MG63 (cell line): ENCODE results near the gene SLC1A4. TPM values are rescaled to one million over a fixed set of nuclear protein-coding genes. Genes with fewer than 3 reads are reported as not detected.
A peak's percentile ranks its signal among the peaks of the same experiment; 100 is the strongest.

ENCODE experiments used
- DNase-seq: peaks from one replicate; pipeline ENCODE4 v3.0.0-alpha.2; 2020
- H3K27me3 ChIP-seq: fragments of 250-450 bp; sonication (Bioruptor Pico); 2 replicates; pipeline ENCODE4 v1.5.1; 2020; ENCODE audit warnings: mild to moderate bottlenecking, moderate library complexity
- H3K36me3 ChIP-seq: fragments of 250-450 bp; sonication (Bioruptor Pico); 2 replicates; pipeline ENCODE4 v1.5.1; 2020; ENCODE audit warnings: mild to moderate bottlenecking, moderate library complexity
- H3K4me3 ChIP-seq: fragments of 250-450 bp; sonication (Bioruptor Pico); 2 replicates; pipeline ENCODE4 v1.5.1; 2020; ENCODE audit warnings: mild to moderate bottlenecking, moderate library complexity
- H3K9me3 ChIP-seq: fragments of 250-450 bp; sonication (Bioruptor Pico); 2 replicates; pipeline ENCODE4 v1.5.1; 2020; ENCODE audit warnings: mild to moderate bottlenecking, moderate library complexity
- total RNA-seq: library from RNA; depleted of rRNA; stranded (reverse); fragments of >200 nt; shearing (Covaris generic); gene quantifications from 2 replicates; pipeline ENCODE4 v1.2.3, GENCODE V29; 2014; ENCODE audit warnings: low replicate concordance; rRNA removed

Gene SLC1A4
- total RNA-seq, 1 experiment from 2014 or later, result 21.1 TPM

DNA sequence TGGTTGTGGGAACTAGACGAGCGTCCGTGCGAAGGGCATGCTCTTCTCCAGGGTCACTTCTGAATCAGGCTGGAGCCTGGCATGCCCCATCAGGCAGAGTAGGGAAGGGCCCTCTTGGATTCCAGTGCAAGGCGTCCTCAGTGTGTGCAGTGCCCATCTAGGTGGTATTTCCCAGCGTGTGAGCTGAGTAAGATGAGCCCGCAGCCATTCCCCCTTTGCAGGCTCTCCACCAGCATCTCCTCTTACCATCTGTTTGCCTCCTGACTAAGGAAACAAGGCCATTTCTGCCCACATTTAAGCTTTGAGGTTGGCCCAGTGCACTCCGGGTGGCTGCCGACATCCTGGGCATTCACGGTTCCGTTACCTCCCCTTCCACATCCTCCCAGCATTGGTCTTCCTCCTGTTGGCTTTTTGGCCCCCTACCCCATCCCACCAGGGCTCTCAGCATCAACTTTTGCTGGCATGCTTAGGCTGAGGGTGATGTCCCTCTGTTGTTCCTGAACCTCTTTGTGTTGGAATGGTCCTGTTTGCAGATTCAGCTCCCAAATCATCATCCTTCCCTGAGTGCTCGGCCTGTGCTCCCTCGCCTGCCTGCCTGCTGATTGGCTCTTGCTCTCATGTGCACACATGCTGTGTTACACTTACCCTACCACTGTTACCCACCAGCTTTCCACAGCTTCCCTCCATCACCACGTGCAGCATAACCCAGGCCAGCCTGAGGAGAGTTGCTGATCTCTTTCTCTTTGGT, 78.8 kb downstream of the SLC1A4 start:
- H3K27me3 ChIP-seq, result no peaks in the 10 kb centered on the region
- no peak overlapping the region for H3K4me3 ChIP-seq
- peaks cover 34% of the 10 kb centered on the region for H3K36me3 ChIP-seq
- DNase-seq, result no peak
- no peaks in the 10 kb centered on the region for H3K9me3 ChIP-seq

- no peak for DNase-seq
- Histone ChIP-seq H3K27me3 (no peaks in the 10 kb centered on the region), H3K9me3 (no peaks in the 10 kb centered on the region), H3K4me3 (no peak overlapping the region), H3K36me3 (peaks cover 44% of the 10 kb centered on the region)
Observed at GRCh38 chr2:65069439-65069824, 80.2 kb downstream of the SLC1A4 start.

DNA sequence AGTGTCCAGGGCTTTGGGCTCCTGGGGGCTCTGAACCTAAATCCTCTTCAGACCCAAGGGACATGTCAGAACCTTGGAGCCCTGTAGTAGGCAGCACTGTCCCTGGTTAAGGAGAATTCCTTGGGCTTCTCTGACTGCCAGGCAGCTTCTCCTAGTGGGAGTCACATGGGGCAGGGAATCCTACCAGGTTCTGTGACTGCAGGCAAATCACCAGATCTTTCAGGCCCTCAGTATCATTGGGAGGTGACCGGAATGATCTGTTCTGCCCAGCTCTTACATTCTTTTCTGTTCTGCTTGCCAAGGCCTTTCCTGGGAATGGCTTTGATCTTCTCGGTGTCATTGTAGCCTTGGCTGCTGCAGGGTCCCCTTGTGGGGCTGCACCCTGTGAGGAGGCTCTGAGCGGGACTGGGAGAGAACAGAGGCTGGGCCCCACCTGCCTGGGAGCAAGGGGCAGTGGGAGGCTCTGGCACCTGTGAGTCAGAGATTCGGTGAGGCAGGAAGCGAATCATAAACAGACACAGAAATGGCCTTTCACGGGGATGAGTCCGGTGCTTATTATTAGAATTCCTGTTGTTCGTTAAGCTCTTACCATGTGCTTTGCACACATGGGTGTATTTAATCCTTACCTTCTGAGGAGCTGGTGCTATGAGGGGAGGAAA, 81.1 kb downstream of the SLC1A4 start:
- no peak overlapping the region for H3K4me3 ChIP-seq
- no peaks in the 10 kb centered on the region for H3K27me3 ChIP-seq
- no peaks in the 10 kb centered on the region for H3K9me3 ChIP-seq
- peaks cover 47% of the 10 kb centered on the region for H3K36me3 ChIP-seq
- DNase-seq, result peak; percentile 60

DNA sequence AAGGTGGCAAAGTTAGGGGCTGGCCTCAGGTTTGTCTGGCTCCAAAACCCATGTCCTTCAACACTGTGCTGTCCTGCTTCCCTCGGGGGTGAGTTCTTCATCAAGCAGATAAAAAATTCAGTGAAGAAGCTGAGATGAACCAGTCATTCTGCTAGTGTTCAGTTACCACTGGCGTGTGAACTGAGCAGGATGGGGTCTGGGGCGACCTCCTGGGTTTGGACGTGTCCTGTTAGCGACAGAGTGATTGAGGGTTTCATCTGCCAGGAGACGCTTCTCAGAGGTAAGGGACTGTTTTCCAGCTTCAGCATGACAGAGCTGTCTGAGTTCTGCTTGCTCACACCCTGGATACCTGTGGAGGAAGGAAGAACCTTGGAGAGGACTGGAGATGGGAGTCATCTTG, 81.7 kb downstream of the SLC1A4 start:
- Histone ChIP-seq H3K27me3 (no peaks in the 10 kb centered on the region), H3K4me3 (no peak overlapping the region), H3K9me3 (no peaks in the 10 kb centered on the region), H3K36me3 (peaks cover 47% of the 10 kb centered on the region)
- no peak for DNase-seq

- H3K36me3 ChIP-seq, result peaks cover 47% of the 10 kb centered on the region
- DNase-seq, result no peak
- no peak overlapping the region for H3K4me3 ChIP-seq
- H3K9me3 ChIP-seq, result no peaks in the 10 kb centered on the region
- H3K27me3 ChIP-seq, result no peaks in the 10 kb centered on the region
Observed at GRCh38 chr2:65071499-65072180, 82.4 kb downstream of the SLC1A4 start.

GRCh38 chr2:65072181-65072970, 83.2 kb downstream of the SLC1A4 start:
- H3K27me3 ChIP-seq, result no peaks in the 10 kb centered on the region
- DNase-seq, result no peak
- peaks cover 51% of the 10 kb centered on the region for H3K36me3 ChIP-seq
- H3K4me3 ChIP-seq, result no peak overlapping the region
- H3K9me3 ChIP-seq, result no peaks in the 10 kb centered on the region

Other genes with a start within 250 kb of the SLC1A4 start
- gene CEP68, start 67.0 kb downstream of the SLC1A4 start, total RNA-seq, result 4.5 and 4.9 TPM in 2 replicates
- gene RAB1A, start 140.7 kb downstream of the SLC1A4 start, total RNA-seq, result 62.5 and 85.1 TPM in 2 replicates
- gene ACTR2, start 238.4 kb downstream of the SLC1A4 start, total RNA-seq, result 26.9 and 29.4 TPM in 2 replicates